ENCODE measurements around the gene CPA3.

- TF ChIP-seq CTCF (IDR thresholded peaks at IDR 0.05): no peak
- TF ChIP-seq POLR2A (IDR thresholded peaks at IDR 0.05): no peak
Measured at GRCh38 chr3:148938306-148938705, 73.2 kb downstream of the CPA3 start.

All from esophagus squamous epithelium (tissue), 4 donors.